K562 (cell line): Measurements from ENCODE around the gene PALLD. TPM values are rescaled to one million over a fixed set of nuclear protein-coding genes. Genes with fewer than 3 reads are reported as not detected.

Experiments
- ATAC-seq: fragments of 200-7000 bp; cut with Tn5 transposase; 3 replicates; pipeline ENCODE4 v1.9.1; 2020; ENCODE audit warnings: moderate library complexity
- BruUV-seq: library from RNA; stranded (reverse); fragments of 400-500 nt; replicated peaks from 2 replicates; lab custom pipeline; 2021; lab: Mats Ljungman, UMichigan
- CTCF ChIA-PET: fragments of 300-600 bp; formaldehyde crosslinking; extraction: SDS; loops from one replicate; lab custom pipeline; 2021; ENCODE audit warnings: low intra/inter-chr PET ratio; lab: Yijun Ruan, JAX
- POLR2A ChIA-PET: fragments of 300-600, 350-650 bp; sonication (Branson Sonifier 250); formaldehyde crosslinking; extraction: SDS; loops from one replicate; lab custom pipeline; 2021; ENCODE audit warnings: antibody characterized with exemption, inconsistent platforms; lab: Yijun Ruan, JAX
- DNase-seq, 4 experiments: peaks; one replicate each; pipeline versions ENCODE4 v3.0.0 to v3.0.0-alpha.2; 2011 to 2018; ENCODE audit warnings: low spot score in 3 of 4, mixed read lengths in 3 of 4; ENCODE audit errors: extremely low read depth in 1 of 4
- FAIRE-seq: peaks from 2 replicates; lab custom pipeline; 2011; peaks lifted over from hg19 to GRCh38; lab: Jason Lieb, UNC
- H2AFZ ChIP-seq: 2 replicates; pipeline ENCODE4 v1.6.0; 2011; ENCODE audit warnings: low read depth, low read length, control low read depth, inconsistent platforms
- H3K27ac ChIP-seq: fragments of 200-600 bp; 3 replicates; pipeline ENCODE4 v1.8.0; 2011; ENCODE audit warnings: low read depth, mild to moderate bottlenecking, control low read depth, inconsistent platforms, low read length, moderate library complexity, mixed read lengths; ENCODE audit errors: extremely low read depth
- H3K27me3 ChIP-seq, 2 experiments: fragments of 300-600 bp in 1 of 2; 2 replicates in 1 of 2; 3 replicates in 1 of 2; pipeline versions ENCODE4 v1.6.0 to v1.8.0; 2011; ENCODE audit warnings: inconsistent platforms in 2 of 2, low read length in 2 of 2, mild to moderate bottlenecking in 1 of 2, mixed read lengths in 1 of 2, moderate library complexity in 1 of 2; ENCODE audit not compliant: control insufficient read depth in 2 of 2, insufficient read depth in 2 of 2
- H3K36me3 ChIP-seq: fragments of 300-600 bp; 3 replicates; pipeline ENCODE4 v1.8.0; 2011; ENCODE audit warnings: mild to moderate bottlenecking, low read length, inconsistent platforms; ENCODE audit not compliant: control insufficient read depth, insufficient read depth
- H3K4me1 ChIP-seq, 2 experiments: fragments of 200-600 bp in 1 of 2; replicated peaks in 1 of 2; 2 replicates in 1 of 2; 3 replicates in 1 of 2; pipeline versions ENCODE4 v1.5.1 to v1.8.0; 2011; ENCODE audit warnings: inconsistent platforms in 2 of 2, low read length in 2 of 2, mild to moderate bottlenecking in 1 of 2, mixed read lengths in 1 of 2, moderate library complexity in 1 of 2; ENCODE audit not compliant: control insufficient read depth in 2 of 2, insufficient read depth in 2 of 2
- H3K4me2 ChIP-seq: 2 replicates; pipeline ENCODE4 v1.6.1; 2011; ENCODE audit warnings: low read length, control low read depth, inconsistent platforms, mixed read lengths; ENCODE audit not compliant: insufficient read depth
- H3K4me3 ChIP-seq: fragments of 200-600 bp; sonication (generic), shearing (Covaris generic); 2 replicates; pipeline ENCODE4 v1.5.1; 2016; ENCODE audit warnings: control low read depth, inconsistent platforms
- H3K79me2 ChIP-seq: fragments of 200-600 bp; 3 replicates; pipeline ENCODE4 v1.8.0; 2011; ENCODE audit warnings: low read length, inconsistent platforms; ENCODE audit not compliant: control insufficient read depth, insufficient read depth
- H3K9ac ChIP-seq, 2 experiments: 2 replicates each; pipeline versions ENCODE4 v1.6.0 to v1.6.1; 2011; ENCODE audit warnings: low read depth in 2 of 2, low read length in 2 of 2, control low read depth in 1 of 2, inconsistent platforms in 1 of 2, mild to moderate bottlenecking in 1 of 2, mixed read lengths in 1 of 2; ENCODE audit not compliant: insufficient read depth in 1 of 2
- H3K9me1 ChIP-seq: one replicate; pipeline ENCODE4 v1.6.0; 2011; ENCODE audit warnings: inconsistent platforms, mild to moderate bottlenecking, low read length, moderate library complexity; ENCODE audit not compliant: control insufficient read depth, insufficient read depth
- H3K9me3 ChIP-seq: replicated peaks from 2 replicates; pipeline ENCODE4 v1.5.1; 2011; ENCODE audit warnings: low read depth, low read length, inconsistent platforms; ENCODE audit not compliant: control insufficient read depth, insufficient read depth
- H4K20me1 ChIP-seq: replicated peaks from 2 replicates; pipeline ENCODE4 v1.6.1; 2011; ENCODE audit warnings: low read length, inconsistent platforms, mixed read lengths; ENCODE audit not compliant: control insufficient read depth, insufficient read depth
- NR2C2 ChIP-seq, 2 experiments: fragments of 200-800 bp in 1 of 2; sonication (Bioruptor generic) in 1 of 2; sonication (generic) in 1 of 2; formaldehyde crosslinking in 1 of 2; IDR thresholded peaks; 2 replicates each; pipeline versions ENCODE4 v1.6.1 to v1.8.0; 2016 to 2022; ENCODE audit warnings: mild to moderate bottlenecking in 1 of 2, missing compliant biosample characterization in 1 of 2, missing genetic modification characterization in 1 of 2, missing genetic modification reagents in 1 of 2
- SREBF2 ChIP-seq: sonication (generic); formaldehyde crosslinking; IDR thresholded peaks from 2 replicates; pipeline ENCODE4 v1.4.0; 2020; ENCODE audit warnings: mild to moderate bottlenecking, missing genetic modification reagents
- TFE3 ChIP-seq: fragments of 450-650 bp; formaldehyde crosslinking; IDR thresholded peaks from 2 replicates; pipeline ENCODE4 v1.4.0; 2020; ENCODE audit warnings: mild to moderate bottlenecking, mixed read lengths
- ZKSCAN3 ChIP-seq: fragments of 250-450 bp; sonication (Bioruptor Pico); IDR thresholded peaks from 2 replicates; pipeline ENCODE4 v1.4.0; 2020
- ZNF146 ChIP-seq: IDR thresholded peaks from one replicate; pipeline ENCODE4 v1.6.1; 2018; ENCODE audit warnings: missing compliant biosample characterization; ENCODE audit not compliant: unreplicated experiment
- ZNF224 ChIP-seq: sonication (generic); formaldehyde crosslinking; IDR thresholded peaks from 2 replicates; pipeline ENCODE4 v1.8.0; 2022; ENCODE audit warnings: mild to moderate bottlenecking, missing genetic modification reagents
- ZNF24 ChIP-seq: fragments of 450-650 bp; IDR thresholded peaks from 2 replicates; pipeline ENCODE4 v1.6.1; 2016
- ZNF347 ChIP-seq: fragments of 450-650 bp; formaldehyde crosslinking; IDR thresholded peaks from 2 replicates; pipeline ENCODE4 v1.4.0; 2020; ENCODE audit warnings: low read depth, mild to moderate bottlenecking, moderate library complexity
- ZNF408 ChIP-seq: fragments of 250-450 bp; sonication (Bioruptor Pico); IDR thresholded peaks from 2 replicates; pipeline ENCODE4 v1.4.0; 2020; ENCODE audit warnings: low read depth, mild to moderate bottlenecking, moderate library complexity
- ZNF639 ChIP-seq, 2 experiments: fragments of 200-800 bp in 1 of 2; sonication (Bioruptor generic) in 1 of 2; sonication (generic) in 1 of 2; formaldehyde crosslinking in 1 of 2; IDR thresholded peaks in 1 of 2; conservative IDR thresholded peaks in 1 of 2; 2 replicates each; pipeline versions ENCODE4 v1.5.0 to v1.6.1; 2016 to 2020; ENCODE audit warnings: missing compliant biosample characterization in 1 of 2, missing genetic modification characterization in 1 of 2, missing genetic modification reagents in 1 of 2
- ZNF695 ChIP-seq: fragments of 450-650 bp; formaldehyde crosslinking; IDR thresholded peaks from 2 replicates; pipeline ENCODE4 v1.4.0; 2020; ENCODE audit warnings: mild to moderate bottlenecking, moderate library complexity
- WGBS: fragments of 100-300 bp; shearing (Covaris generic); methylation state at CpG from one replicate; pipeline ENCODE4 v1.1.6; 2016; ENCODE audit warnings: low coverage, mixed read lengths; ENCODE audit not compliant: insufficient coverage; ENCODE audit errors: missing lambda C conversion rate; 5-methylcytosine and 5-hydroxymethylcytosine counted together
- in situ Hi-C: fragments of 300-500 bp; cut with MboI; formaldehyde crosslinking; loops from 4 replicates; pipeline ENCODE4 v1.15.0; 2018; ENCODE audit warnings: inconsistent platforms, mixed read lengths
- intact Hi-C: fragments of 100-400 bp; cut with micrococcal nuclease; formaldehyde crosslinking; loops from 2 replicates; pipeline ENCODE4 v1.14.2; 2022
- polyA plus RNA-seq, 8 experiments: library from polyadenylated mRNA; depleted of rRNA in 4 of 8; stranded (reverse) in 5 of 8; unstranded in 3 of 8; fragments of >200 nt; fragmentation: Nextera tagmentation in 2 of 8; fragmentation: Illumina TruSeq in 1 of 8; extraction: Ambion mirVana in 2 of 8; extraction: Trizol in 1 of 8; gene quantifications; 2 replicates each; pipeline versions ENCODE4 v1.2.1 to v1.2.3, GENCODE V29; 2011 to 2014; ENCODE audit warnings: inconsistent platforms in 1 of 8, missing spikeins in 1 of 8
- total RNA-seq, 7 experiments: library from RNA; depleted of rRNA in 6 of 7; stranded (reverse); fragments of >200 nt in 6 of 7; fragmentation: Illumina TruSeq in 2 of 7; extraction: Trizol in 2 of 7; gene quantifications; 2 replicates each; pipeline versions ENCODE4 v1.2.1 to v1.2.3, GENCODE V29; 2011 to 2021; ENCODE audit warnings: low replicate concordance in 1 of 7

The PALLD gene
- total and polyA plus RNA-seq, 9 of the 15 experiments (the other 6 are each of a cell fraction or from before 2014, with no cell fraction given) = 0.01 to 0.35 (median 0.06) TPM; not detected in 3

DNA sequence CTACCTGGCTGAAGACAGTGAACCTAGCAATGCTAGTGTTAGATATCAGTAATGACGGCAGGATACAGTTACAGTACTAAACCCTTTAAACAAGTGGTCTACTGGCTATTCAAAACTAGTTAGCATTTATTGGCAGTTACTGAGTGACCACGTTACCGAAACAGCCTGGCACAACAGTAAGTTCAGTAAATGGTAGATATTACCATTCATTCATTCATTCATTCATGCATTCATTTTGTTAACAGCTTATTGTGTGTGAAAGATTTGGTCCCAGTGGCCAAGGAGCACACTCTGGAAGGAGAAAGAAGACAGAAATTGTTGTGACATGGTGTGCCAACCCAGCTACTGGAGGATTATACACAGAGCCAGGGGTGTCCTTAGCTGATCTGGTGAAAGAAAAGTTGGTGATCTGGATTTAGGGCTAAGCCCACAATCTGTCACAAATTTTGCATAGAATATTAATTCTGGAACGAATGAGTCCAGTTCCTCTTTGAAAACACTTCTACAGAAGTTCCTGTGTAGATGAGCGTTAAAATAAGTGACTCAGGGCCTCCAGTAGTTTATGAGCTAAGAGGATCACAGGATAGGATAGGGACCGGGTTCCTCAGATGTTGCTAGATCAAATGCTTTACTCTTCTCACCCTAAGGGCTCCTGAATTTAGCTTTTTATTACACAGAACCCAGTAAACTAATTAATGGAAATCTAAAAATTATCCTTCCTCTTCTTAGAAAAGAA lies 334.1 kb downstream of the PALLD start:
- CTCF ChIA-PET = no interaction called here
- H3K9me1 ChIP-seq = no peaks in the 10 kb centered on the region
- WGBS = 2% methylated on average over 6 of the region's 6 CpGs
- no peaks in the 10 kb centered on the region for H3K36me3 ChIP-seq
- no peak overlapping the region for H3K9ac ChIP-seq
- H3K27ac ChIP-seq = no peak overlapping the region
- no peaks in the 10 kb centered on the region for H3K79me2 ChIP-seq
- no peak overlapping the region for H3K4me2 ChIP-seq
- in situ Hi-C loops = no loop called here
- TF ChIP-seq ZKSCAN3 (no peak), ZNF24 (peak; percentile 68; the same call in 1 of the 2 replicates)
- DNase-seq = no peak
- H3K27me3 ChIP-seq = peaks cover 19 to 25% of the 10 kb centered on the region in 2 experiments; a peak in 4 of 5 replicates
- H3K4me3 ChIP-seq = no peak overlapping the region
- intact Hi-C loops = no loop called here
- ATAC-seq = peak; percentile 14; the same call in 1 of the 3 replicates
- FAIRE-seq = no peak
- POLR2A ChIA-PET = interaction anchor here (0.8 kb wide), 1 partner anchor 82 kb away, joined by 3 read pairs; no protein-coding TSS in a partner anchor
- no peaks in the 10 kb centered on the region; the same call in 1 of the 2 replicates for H4K20me1 ChIP-seq
- peaks cover 0 to 16% of the 10 kb centered on the region in 2 experiments; a peak in 2 of 5 replicates for H3K4me1 ChIP-seq
- no TSS peak for BruUV-seq
- no peaks in the 10 kb centered on the region for H3K9me3 ChIP-seq
- H2AFZ ChIP-seq = no peak overlapping the region

DNA sequence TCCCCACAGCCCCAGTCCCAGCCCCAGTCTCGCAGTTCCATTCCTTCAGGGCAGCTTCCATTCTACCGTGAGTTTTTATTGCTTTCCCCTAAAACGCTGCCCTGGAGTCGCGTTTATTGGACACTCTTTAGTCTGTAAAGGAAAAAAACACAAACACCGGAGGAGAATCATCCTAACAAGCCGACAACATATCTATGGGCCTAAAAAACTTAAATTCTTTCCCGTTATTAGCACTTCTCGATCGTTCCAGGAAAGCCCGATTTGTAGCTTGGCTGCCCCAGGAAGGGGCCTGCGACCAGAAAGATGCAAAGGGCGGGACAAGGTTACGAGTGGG lies 334.7 kb downstream of the PALLD start:
- CTCF ChIA-PET = interaction anchor here (0.7 kb wide), 1 partner anchor 477 kb away, joined by 4 read pairs; no protein-coding TSS in a partner anchor
- peak overlapping the region in 1 of 2 experiments; percentile 64; a peak in 2 of 4 replicates for H3K9ac ChIP-seq

More for the DNA sequence above, 334.7 kb downstream of the PALLD start:
- DNase-seq (no peak), ATAC-seq (peak; percentile 36), FAIRE-seq (no peak)
- WGBS = 4% methylated on average over 14 of the region's 14 CpGs
- peaks cover 0 to 16% of the 10 kb centered on the region in 2 experiments; a peak in 2 of 5 replicates for H3K4me1 ChIP-seq
- no peaks in the 10 kb centered on the region; the same call in 1 of the 2 replicates for H4K20me1 ChIP-seq
- no peaks in the 10 kb centered on the region for H3K9me3 ChIP-seq
- no peaks in the 10 kb centered on the region for H3K9me1 ChIP-seq
- H3K4me2 ChIP-seq = peak overlapping the region; percentile 62
- TF ChIP-seq ZNF146 (CRISPR knock-in tag) (no peak), TFE3 (no peak), SREBF2 (CRISPR knock-in tag) (no peak), NR2C2 (CRISPR knock-in tag; IDR thresholded peaks at IDR 0.05) (no peak), NR2C2 (tag; IDR thresholded peaks at IDR 0.05) (no peak), ZNF408 (no peak), ZNF695 (no peak), ZNF224 (CRISPR knock-in tag) (no peak), ZNF347 (no peak), ZNF639 (CRISPR knock-in tag; conservative IDR thresholded peaks at IDR 0.05 in 1 of 2, IDR thresholded peaks at IDR 0.05 in 1 of 2) (no peak)
- peak overlapping the region; percentile 26; the same call in 1 of the 2 replicates for H3K4me3 ChIP-seq
- peaks cover 24 to 26% of the 10 kb centered on the region in 2 experiments; a peak in 4 of 5 replicates for H3K27me3 ChIP-seq
- H3K79me2 ChIP-seq = no peaks in the 10 kb centered on the region
- POLR2A ChIA-PET = interaction anchor here (0.7 to 0.8 kb wide), 2 partner anchors 81 to 175 kb away, joined by 3 read pairs; no protein-coding TSS in a partner anchor
- H2AFZ ChIP-seq = peak overlapping the region; percentile 59; the same call in 1 of the 2 replicates
- intact Hi-C loops = no loop called here
- in situ Hi-C loops = no loop called here
- H3K27ac ChIP-seq = no peak overlapping the region
- BruUV-seq = no TSS peak
- no peaks in the 10 kb centered on the region for H3K36me3 ChIP-seq
